ENCODE measurements around the gene DSCAM. TPM values are rescaled to one million over a fixed set of nuclear protein-coding genes. Genes with fewer than 3 reads are reported as not detected.

The DSCAM gene
- total and polyA plus RNA-seq, 2 donors (not counting 3 experiments of a cell fraction or from before 2014, with no cell fraction given) = not detected

GRCh38 chr21:40272037-40272436, 574.9 kb downstream of the DSCAM start:
- no TSS peak for BruUV-seq (replicated peaks)
- intact Hi-C loops (cut with micrococcal nuclease) (no loop called here), dilution Hi-C loops (cut with MboI; ENCODE audit: extremely low pct_ligation_motif_present, low sequenced_read_pairs) (no loop called here)
- no peak overlapping the region for H3K9ac ChIP-seq (replicated peaks; ENCODE audit: extremely low read depth, insufficient read depth, low read length)
- H3K9me3 ChIP-seq (replicated peaks; ENCODE audit: control insufficient read depth, insufficient read depth, low read length) = peaks cover 10% of the 10 kb centered on the region
- H3K36me3 ChIP-seq (ENCODE audit: control insufficient read depth in 2 of 2, extremely low read depth in 1 of 2, insufficient read depth in 2 of 2, low read length in 2 of 2) = no peaks in the 10 kb centered on the region
- no peaks in the 10 kb centered on the region for H3K4me1 ChIP-seq (ENCODE audit: control insufficient read depth, extremely low read depth, insufficient read depth, low read length)
- FAIRE-seq = no peak
- no peaks in the 10 kb centered on the region for H4K20me1 ChIP-seq (replicated peaks; ENCODE audit: control insufficient read depth, extremely low read depth, insufficient read depth, low read length)
- ChIA-PET CTCF (no interaction called here), POLR2A (no interaction called here)
- no peak for DNase-seq (ENCODE audit: low read depth, low spot score)
- H3K4me3 ChIP-seq (replicated peaks in 1 of 3; ENCODE audit: insufficient read depth in 1 of 3, low read depth in 1 of 3, low read length in 3 of 3) = no peak overlapping the region
- H3K9me1 ChIP-seq (replicated peaks; ENCODE audit: control insufficient read depth, extremely low read depth, insufficient read depth, low read length) = no peaks in the 10 kb centered on the region
- no peaks in the 10 kb centered on the region for H3K79me2 ChIP-seq (ENCODE audit: control insufficient read depth, insufficient read depth, low read length)
- no peaks in the 10 kb centered on the region for H3K27me3 ChIP-seq (ENCODE audit: control insufficient read depth in 2 of 2, insufficient read depth in 2 of 2, low read length in 2 of 2)
- H3K27ac ChIP-seq (ENCODE audit: insufficient read depth, low read depth, low read length) = no peak overlapping the region
- H2AFZ ChIP-seq (ENCODE audit: low read depth, low read length) = no peak overlapping the region
- TF ChIP-seq POLR2A (IDR thresholded peaks at IDR 0.05; ENCODE audit: low read depth, low read length) (no peak), FOS (IDR thresholded peaks at IDR 0.05; ENCODE audit: borderline replicate concordance, insufficient read depth, low read length) (no peak), EZH2 (IDR thresholded peaks at IDR 0.05; ENCODE audit: borderline replicate concordance, low read depth, low read length, severe bottlenecking) (no peak), POLR2AphosphoS5 (IDR thresholded peaks at IDR 0.05; ENCODE audit: insufficient read depth, low read depth, low read length) (no peak), CTCF (IDR thresholded peaks at IDR 0.05; ENCODE audit: extremely low read depth in 1 of 2, insufficient read depth in 1 of 2, low read depth in 1 of 2, low read length in 2 of 2) (no peak), MYC (IDR thresholded peaks at IDR 0.05; ENCODE audit: low read depth, low read length) (no peak)
- TF ChIP-seq, protein P1, sequence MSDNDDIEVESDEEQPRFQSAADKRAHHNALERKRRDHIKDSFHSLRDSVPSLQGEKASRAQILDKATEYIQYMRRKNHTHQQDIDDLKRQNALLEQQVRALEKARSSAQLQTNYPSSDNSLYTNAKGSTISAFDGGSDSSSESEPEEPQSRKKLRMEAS (IDR thresholded peaks at IDR 0.05; ENCODE audit: insufficient read depth, insufficient read length) = no peak
- H3K4me2 ChIP-seq (ENCODE audit: insufficient read depth, low read length) = no peak overlapping the region
